HepG2 (cell line): Measurements from ENCODE around the gene TRPV4. TPM values are rescaled to one million over a fixed set of nuclear protein-coding genes. Genes with fewer than 3 reads are reported as not detected.

Source experiments
- ATAC-seq: fragments of 200-7000 bp; cut with Tn5 transposase; 3 replicates; pipeline ENCODE4 v1.9.1; 2020; ENCODE audit warnings: mild to moderate bottlenecking, moderate library complexity
- BruUV-seq: library from RNA; stranded (reverse); fragments of 400-500 nt; replicated peaks from 2 replicates; lab custom pipeline; 2021; lab: Mats Ljungman, UMichigan
- CTCF ChIA-PET: fragments of 300-600 bp; formaldehyde crosslinking; extraction: SDS; loops from one replicate; lab custom pipeline; 2021; ENCODE audit warnings: low total read pairs, inconsistent platforms, low intra/inter-chr PET ratio; lab: Yijun Ruan, JAX
- POLR2A ChIA-PET: fragments of 350-600 bp; sonication (Branson Sonifier 250); formaldehyde crosslinking; loops from one replicate; lab custom pipeline; 2020; ENCODE audit warnings: antibody characterized with exemption, inconsistent platforms; lab: Yijun Ruan, JAX
- DNase-seq: peaks from one replicate; pipeline ENCODE4 v3.0.0-alpha.2; 2015; ENCODE audit warnings: low spot score
- FAIRE-seq: peaks from 3 replicates; lab custom pipeline; 2011; peaks lifted over from hg19 to GRCh38; lab: Jason Lieb, UNC
- H2AFZ ChIP-seq: one replicate; pipeline ENCODE4 v1.6.1; 2011; ENCODE audit warnings: low read length, inconsistent platforms
- H3K27ac ChIP-seq: fragments of 300-600 bp; 3 replicates; pipeline ENCODE4 v1.8.0; 2011; ENCODE audit warnings: mixed run types, mild to moderate bottlenecking, mixed read lengths, low read length, inconsistent platforms; ENCODE audit not compliant: insufficient read depth; ENCODE audit errors: extremely low read length
- H3K27me3 ChIP-seq, 2 experiments: fragments of 200-600 bp in 1 of 2; 2 replicates in 1 of 2; 3 replicates in 1 of 2; pipeline versions ENCODE4 v1.6.0 to v1.8.0; 2011; ENCODE audit warnings: low read length in 2 of 2, mild to moderate bottlenecking in 2 of 2, moderate library complexity in 2 of 2, inconsistent platforms in 1 of 2; ENCODE audit not compliant: insufficient read depth in 2 of 2, control insufficient read depth in 1 of 2
- H3K36me3 ChIP-seq, 2 experiments: fragments of 200-600 bp in 1 of 2; replicated peaks in 1 of 2; 2 replicates in 1 of 2; 3 replicates in 1 of 2; pipeline versions ENCODE4 v1.5.1 to v1.8.0; 2011; ENCODE audit warnings: low read length in 2 of 2, inconsistent platforms in 1 of 2; ENCODE audit not compliant: insufficient read depth in 2 of 2, control insufficient read depth in 1 of 2
- H3K4me1 ChIP-seq: 2 replicates; pipeline ENCODE4 v1.5.1; 2012; ENCODE audit warnings: low read length, inconsistent platforms; ENCODE audit not compliant: insufficient read depth
- H3K4me2 ChIP-seq: 2 replicates; pipeline ENCODE4 v1.6.0; 2011; ENCODE audit warnings: low read depth, low read length, inconsistent platforms
- H3K4me3 ChIP-seq, 3 experiments: fragments of 200-600 bp in 1 of 3; sonication (generic), shearing (Covaris generic) in 1 of 3; replicated peaks in 1 of 3; 2 replicates each; pipeline ENCODE4 v1.5.1; 2011 to 2016; ENCODE audit warnings: low read length in 3 of 3, inconsistent platforms in 2 of 3, low read depth in 2 of 3, mild to moderate bottlenecking in 2 of 3, control low read depth in 1 of 3, mixed read lengths in 1 of 3; ENCODE audit not compliant: insufficient read depth in 1 of 3
- H3K79me2 ChIP-seq: one replicate; pipeline ENCODE4 v1.6.1; 2011; ENCODE audit warnings: low read length, inconsistent platforms; ENCODE audit not compliant: insufficient read depth
- H3K9ac ChIP-seq: 2 replicates; pipeline ENCODE4 v1.6.0; 2011; ENCODE audit warnings: mild to moderate bottlenecking, low read depth, low read length, inconsistent platforms; ENCODE audit not compliant: insufficient read depth
- H3K9me3 ChIP-seq: 2 replicates; pipeline ENCODE4 v1.5.1; 2012; ENCODE audit warnings: mild to moderate bottlenecking, low read length
- H4K20me1 ChIP-seq: 2 replicates; pipeline ENCODE4 v1.6.0; 2011; ENCODE audit warnings: inconsistent platforms, mild to moderate bottlenecking, low read length, moderate library complexity; ENCODE audit not compliant: insufficient read depth
- CHD4 ChIP-seq: fragments of 200-600 bp; sonication (generic); IDR thresholded peaks from 2 replicates; pipeline ENCODE4 v1.7.0; 2017; ENCODE audit warnings: mild to moderate bottlenecking, low read length, borderline replicate concordance
- HNRNPL ChIP-seq: fragments of 200-400 bp; formaldehyde crosslinking; IDR thresholded peaks from 2 replicates; pipeline ENCODE4 v1.6.1; 2017; ENCODE audit warnings: mild to moderate bottlenecking, low read depth, low read length
- KDM1A ChIP-seq: IDR thresholded peaks from 2 replicates; pipeline ENCODE4 v1.6.1; 2016; ENCODE audit warnings: missing compliant biosample characterization
- PHF5A ChIP-seq: IDR thresholded peaks from one replicate; pipeline ENCODE4 v1.6.1; 2018; ENCODE audit warnings: low read depth, missing genetic modification reagents; ENCODE audit not compliant: unreplicated experiment
- SIX4 ChIP-seq: sonication (generic); formaldehyde crosslinking; IDR thresholded peaks from 2 replicates; pipeline ENCODE4 v1.4.0; 2020; ENCODE audit warnings: missing genetic modification reagents
- ZFY ChIP-seq: sonication (generic); formaldehyde crosslinking; IDR thresholded peaks from 2 replicates; pipeline ENCODE4 v1.4.0; 2020; ENCODE audit warnings: missing genetic modification reagents
- ZKSCAN1 ChIP-seq: fragments of 150-350 bp; IDR thresholded peaks from 2 replicates; pipeline ENCODE4 v1.6.1; 2014; ENCODE audit warnings: low read length
- ZMYM3 ChIP-seq: sonication (generic); formaldehyde crosslinking; IDR thresholded peaks from 2 replicates; pipeline ENCODE4 v1.5.1; 2020; ENCODE audit warnings: mild to moderate bottlenecking, missing genetic modification reagents
- ZNF629 ChIP-seq: sonication (generic); formaldehyde crosslinking; conservative IDR thresholded peaks from 2 replicates; pipeline ENCODE4 v1.5.0; 2020; ENCODE audit warnings: missing genetic modification reagents
- ZNF768 ChIP-seq: sonication (generic); formaldehyde crosslinking; IDR thresholded peaks from 2 replicates; pipeline ENCODE4 v1.4.0; 2020; ENCODE audit warnings: missing genetic modification reagents
- WGBS: methylation state at CpG from one replicate; pipeline ENCODE4 v1.1.6; 2017; ENCODE audit warnings: low lambda C conversion rate; 5-methylcytosine and 5-hydroxymethylcytosine counted together
- in situ Hi-C: cut with HindIII; loops from 2 replicates; pipeline ENCODE4 v1.10.0; 2017; ENCODE audit warnings: low pct_unique_long_range_greater_than_20kb; ENCODE audit not compliant: extremely low pct_ligation_motif_present
- intact Hi-C: fragments of 100-400 bp; cut with micrococcal nuclease; formaldehyde crosslinking; loops from one replicate; pipeline ENCODE4 v1.10.0; 2022; ENCODE audit not compliant: unreplicated experiment
- polyA plus RNA-seq, 8 experiments: library from polyadenylated mRNA; depleted of rRNA in 3 of 8; stranded (reverse) in 7 of 8; unstranded in 1 of 8; fragments of >200 nt; fragmentation: Illumina TruSeq in 4 of 8; extraction: Trizol in 4 of 8; gene quantifications; 2 replicates each; pipeline versions ENCODE4 v1.2.1 to v1.2.3, GENCODE V29; 2011 to 2016; ENCODE audit warnings: low read depth in 4 of 8, missing spikeins in 1 of 8, mixed read lengths in 1 of 8; ENCODE audit not compliant: insufficient read depth in 1 of 8
- total RNA-seq, 5 experiments: library from RNA; depleted of rRNA; stranded (reverse); fragments of >200 nt; fragmentation: Illumina TruSeq; extraction: Trizol; gene quantifications; 2 replicates each; pipeline ENCODE4 v1.2.3, GENCODE V29; 2016; ENCODE audit warnings: low read depth in 1 of 5

The TRPV4 gene
- total and polyA plus RNA-seq, 2 of the 13 experiments (the other 11 are each of a cell fraction or from before 2014, with no cell fraction given): 0.66 to 4.7 TPM

GRCh38 chr12:109816870-109817269, 16.3 kb downstream of the TRPV4 start:
- Histone ChIP-seq H3K9me3 (no peaks in the 10 kb centered on the region), H3K27ac (no peak overlapping the region), H3K4me1 (peaks cover 50% of the 10 kb centered on the region), H3K4me3 (no peak overlapping the region), H3K79me2 (no peaks in the 10 kb centered on the region), H2AFZ (no peak overlapping the region), H3K36me3 (no peaks in the 10 kb centered on the region), H3K9ac (no peak overlapping the region), H3K4me2 (no peak overlapping the region), H3K27me3 (no peaks in the 10 kb centered on the region), H4K20me1 (no peaks in the 10 kb centered on the region)
- intact Hi-C loops: no loop called here
- TF ChIP-seq ZKSCAN1 (peak; percentile 61; the same call in 1 of the 2 replicates), ZFY (CRISPR knock-in tag) (no peak)
- BruUV-seq: no TSS peak
- DNase-seq (no peak), ATAC-seq (no peak), FAIRE-seq (no peak)
- in situ Hi-C loops: no loop called here
- WGBS: 65% methylated on average over 4 of the region's 7 CpGs
- ChIA-PET CTCF (no interaction called here), POLR2A (no interaction called here)

- intact Hi-C loops: no loop called here
- Histone ChIP-seq H3K27me3 (no peaks in the 10 kb centered on the region), H4K20me1 (no peaks in the 10 kb centered on the region), H2AFZ (no peak overlapping the region)
- no TSS peak for BruUV-seq
- 60% methylated on average over 10 of the region's 10 CpGs for WGBS
- DNase-seq (no peak), FAIRE-seq (no peak)
- peak; percentile 62; the same call in 1 of the 2 replicates for TF ChIP-seq ZMYM3 (CRISPR knock-in tag)
- 0 out of 2 replicates have a peak, but pooled peaks have one; percentile 33 for TF ChIP-seq ZNF768 (CRISPR knock-in tag)
- no peak for TF ChIP-seq PHF5A (CRISPR knock-in tag)
- TF ChIP-seq HNRNPL: 0 out of 2 replicates have a peak, but pooled peaks have one; percentile 39
- TF ChIP-seq CHD4: peak; percentile 88
- TF ChIP-seq SIX4 (CRISPR knock-in tag): no peak
- 0 out of 2 replicates have a peak, but pooled peaks have one; percentile 30 for TF ChIP-seq KDM1A (CRISPR knock-in tag)
- peak; percentile 94 for TF ChIP-seq ZNF629
- TF ChIP-seq, all 625 proteins: peak for 6
- no peaks in the 10 kb centered on the region for H3K36me3 ChIP-seq
- ChIA-PET CTCF (no interaction called here), POLR2A (no interaction called here)
- no peak overlapping the region for H3K27ac ChIP-seq
- ATAC-seq: no peak
- H3K79me2 ChIP-seq: no peaks in the 10 kb centered on the region
- no peak overlapping the region for H3K4me2 ChIP-seq
- in situ Hi-C loops: no loop called here
- H3K9ac ChIP-seq: no peak overlapping the region
- no peaks in the 10 kb centered on the region for H3K9me3 ChIP-seq
- no peak overlapping the region for H3K4me3 ChIP-seq
- H3K4me1 ChIP-seq: peaks cover 41% of the 10 kb centered on the region
Measured at GRCh38 chr12:109815757-109816617, 17.2 kb downstream of the TRPV4 start.
